T-helper 2 cell treated with Interferon-gamma antibody and Interleukin-4, amounts not matched to agents 100 ng/mL and 5 ng/mL, for 36 hours (primary cell): ENCODE measurements around the gene TIA1. TPM values are rescaled to one million over a fixed set of nuclear protein-coding genes. Genes with fewer than 3 reads are reported as not detected.
"Not testable (repeated sequence)": the region's sequence is repeated elsewhere in the genome, so short reads cannot be mapped to it uniquely, and the experiment has no call there.

Source experiments
- intact Hi-C: fragments of 100-400 bp; cut with micrococcal nuclease; formaldehyde crosslinking; loops from one replicate; pipeline ENCODE4 v1.15.1; 2023
- total RNA-seq: library from RNA; stranded (reverse); gene quantifications from 2 replicates; pipeline ENCODE4 v1.2.3, GENCODE V29; 2022

TIA1 gene
- total RNA-seq, 1 donor from 2014 or later = 146 TPM

- intact Hi-C loops = not testable (repeated sequence)
These were observed 25.1 kb downstream of the TIA1 start for GRCh38 chr2:70223305-70223704.

GRCh38 chr2:70214953-70215549 lies 33.4 kb downstream of the TIA1 start:
- intact Hi-C loops = no loop called here

GRCh38 chr2:70214365-70214764 lies 34.1 kb downstream of the TIA1 start:
- intact Hi-C loops = no loop called here

GRCh38 chr2:70212298-70212932 lies 36.0 kb downstream of the TIA1 start:
- intact Hi-C loops = no loop called here

GRCh38 chr2:70211595-70211994 lies 36.8 kb downstream of the TIA1 start:
- intact Hi-C loops = no loop called here

- intact Hi-C loops = no loop called here
These were observed 44.0 kb downstream of the TIA1 start for GRCh38 chr2:70204452-70204851.

- intact Hi-C loops = no loop called here
These were observed 45.3 kb downstream of the TIA1 start for GRCh38 chr2:70203086-70203485.

GRCh38 chr2:70202236-70202806 lies 46.1 kb downstream of the TIA1 start:
- intact Hi-C loops = no loop called here

GRCh38 chr2:70201831-70202230 lies 46.6 kb downstream of the TIA1 start:
- intact Hi-C loops = no loop called here

- intact Hi-C loops = no loop called here
These were observed 47.1 kb downstream of the TIA1 start for GRCh38 chr2:70201225-70201768.

GRCh38 chr2:70199320-70199864 lies 49.0 kb downstream of the TIA1 start:
- intact Hi-C loops = no loop called here

- intact Hi-C loops = no loop called here
These were observed 55.9 kb downstream of the TIA1 start for GRCh38 chr2:70192516-70192915.

GRCh38 chr2:70191244-70191735 lies 57.1 kb downstream of the TIA1 start:
- intact Hi-C loops = loop anchor here (2.0 kb wide), 3 partner anchors 360 to 804 kb away; partner anchors contain the start of gene GFPT1

GRCh38 chr2:70190418-70191243 lies 57.8 kb downstream of the TIA1 start, which contains the start of gene C2orf42:
C2orf42 (minus strand) TSS chr2:70191019; CDS start chr2:70181985, 9,034 bp downstream.
- intact Hi-C loops = loop anchor here (1.0 to 2.0 kb wide), 8 partner anchors 47 to 804 kb away; partner anchors contain the start of genes GFPT1, SNRPG and TIA1

- intact Hi-C loops = no loop called here
These were observed 60.0 kb downstream of the TIA1 start for GRCh38 chr2:70188460-70188859.

- intact Hi-C loops = not testable (repeated sequence)
These were observed 61.3 kb downstream of the TIA1 start for GRCh38 chr2:70187170-70187569.

GRCh38 chr2:70182689-70183088 lies 65.7 kb downstream of the TIA1 start:
- intact Hi-C loops = no loop called here

GRCh38 chr2:70181363-70181956 lies 67.0 kb downstream of the TIA1 start:
- intact Hi-C loops = no loop called here

GRCh38 chr2:70173520-70173919 lies 74.9 kb downstream of the TIA1 start:
- intact Hi-C loops = no loop called here

GRCh38 chr2:70169654-70170245 lies 78.7 kb downstream of the TIA1 start:
- intact Hi-C loops = not testable (repeated sequence)
